Stimulated activated CD4-positive, alpha-beta T cell treated with anti-CD3 and anti-CD28 coated beads, Interleukin-2, amount 100 ng/mL, for 24 hours (primary cell): Measurements from ENCODE around the gene ABCG1.
"Not testable (repeated sequence)": the region's sequence is repeated elsewhere in the genome, so short reads cannot be mapped to it uniquely, and the experiment has no call there.

Experiments
- DNase-seq, 2 donors: peaks; one replicate each; pipeline ENCODE4 v3.0.0-alpha.2; 2020

Gene ABCG1

GRCh38 chr21:42218836-42219605, at the start of gene ABCG1:
Gene ABCG1 (plus strand): TSS chr21:42219140. CDS start chr21:42219263, 123 bp downstream.
- peak; percentile 39 to 69 for DNase-seq

GRCh38 chr21:42169758-42170157, 49.2 kb upstream of the ABCG1 start:
- no peak for DNase-seq

- peak in 1 of 2 donors; percentile 12 for DNase-seq
Observed at GRCh38 chr21:42171091-42172053, 47.6 kb upstream of the ABCG1 start.

- peak in 1 of 2 donors; percentile 13 for DNase-seq
Observed at GRCh38 chr21:42172596-42173483, 46.1 kb upstream of the ABCG1 start.

GRCh38 chr21:42174173-42174572, 44.8 kb upstream of the ABCG1 start:
- DNase-seq, result peak in 1 of 2 donors; percentile 6

- peak in 1 of 2 donors; percentile 11 for DNase-seq
Observed at GRCh38 chr21:42175110-42175710, 43.7 kb upstream of the ABCG1 start.

GRCh38 chr21:42176859-42177258, 42.1 kb upstream of the ABCG1 start:
- no peak for DNase-seq

GRCh38 chr21:42179316-42179715, 39.6 kb upstream of the ABCG1 start:
- DNase-seq, result peak in 1 of 2 donors; percentile 4

- not testable (repeated sequence) for DNase-seq
Observed at GRCh38 chr21:42180001-42180400, 38.9 kb upstream of the ABCG1 start.

- DNase-seq, result no peak
Observed at GRCh38 chr21:42182713-42183371, 36.1 kb upstream of the ABCG1 start.

GRCh38 chr21:42183374-42184266, 35.3 kb upstream of the ABCG1 start:
- no peak for DNase-seq

GRCh38 chr21:42186591-42186990, 32.3 kb upstream of the ABCG1 start:
- no peak for DNase-seq

GRCh38 chr21:42187976-42188653, 30.8 kb upstream of the ABCG1 start:
- peak; percentile 73 to 75 for DNase-seq

- no peak for DNase-seq
Observed at GRCh38 chr21:42188663-42189062, 30.3 kb upstream of the ABCG1 start.

- no peak for DNase-seq
Observed at GRCh38 chr21:42189431-42189830, 29.5 kb upstream of the ABCG1 start.

GRCh38 chr21:42189860-42190485, 29.0 kb upstream of the ABCG1 start:
- no peak for DNase-seq

GRCh38 chr21:42190486-42190863, 28.5 kb upstream of the ABCG1 start:
- no peak for DNase-seq

GRCh38 chr21:42191064-42191463, 27.9 kb upstream of the ABCG1 start:
- no peak for DNase-seq
